SK-N-SH (cell line): Measurements from ENCODE around the gene CSPG4. TPM values are rescaled to one million over a fixed set of nuclear protein-coding genes. Genes with fewer than 3 reads are reported as not detected.

Experiments used
- CTCF ChIA-PET: fragments of 300-600, 350-600 bp; formaldehyde crosslinking; extraction: SDS; loops from one replicate; lab custom pipeline; 2021; lab: Yijun Ruan, JAX
- POLR2A ChIA-PET: fragments of 350-600 bp; sonication (Branson Sonifier 250); formaldehyde crosslinking; extraction: SDS; loops from one replicate; lab custom pipeline; 2020; ENCODE audit warnings: antibody characterized with exemption, inconsistent platforms; lab: Yijun Ruan, JAX
- DNase-seq: peaks from one replicate; pipeline ENCODE4 v3.0.0; 2012
- H2AFZ ChIP-seq: fragments of 200-600 bp; sonication (generic); 2 replicates; pipeline ENCODE4 v1.8.1; 2016; ENCODE audit warnings: antibody characterized with exemption, mild to moderate bottlenecking, low read depth
- H3F3A ChIP-seq: fragments of 200-600 bp; sonication (generic); replicated peaks from 2 replicates; pipeline ENCODE3; 2016; ENCODE audit warnings: antibody characterized with exemption, mild to moderate bottlenecking; ENCODE audit not compliant: insufficient read depth
- H3K27ac ChIP-seq, 2 experiments: fragments of 200-500 bp in 1 of 2; fragments of 200-600 bp in 1 of 2; sonication (Bioruptor generic) in 1 of 2; sonication (generic), shearing (Covaris generic) in 1 of 2; 2 replicates each; pipeline versions ENCODE4 v1.5.1 to v1.6.1; 2014 to 2016; ENCODE audit warnings: low read depth in 2 of 2, inconsistent platforms in 1 of 2, low read length in 1 of 2, mild to moderate bottlenecking in 1 of 2, mixed read lengths in 1 of 2
- H3K27me3 ChIP-seq: fragments of 200-600 bp; sonication (generic), shearing (Covaris generic); 2 replicates; pipeline ENCODE4 v1.6.1; 2016; ENCODE audit warnings: mixed run types; ENCODE audit not compliant: insufficient read depth
- H3K36me3 ChIP-seq, 2 experiments: fragments of 200-500 bp in 1 of 2; fragments of 200-600 bp in 1 of 2; sonication (Bioruptor generic) in 1 of 2; sonication (generic) in 1 of 2; replicated peaks in 1 of 2; 2 replicates each; pipeline versions ENCODE3 to v1.5.1; 2014 to 2016; ENCODE audit warnings: low read length in 1 of 2, mild to moderate bottlenecking in 1 of 2; ENCODE audit not compliant: insufficient read depth in 2 of 2, control insufficient read depth in 1 of 2
- H3K4me1 ChIP-seq, 2 experiments: fragments of 200-500 bp in 1 of 2; fragments of 200-600 bp in 1 of 2; sonication (Bioruptor generic) in 1 of 2; sonication (generic), shearing (Covaris generic) in 1 of 2; 2 replicates each; pipeline versions ENCODE4 v1.5.1 to v1.6.1; 2014 to 2016; ENCODE audit warnings: low read depth in 1 of 2, low read length in 1 of 2, mixed run types in 1 of 2; ENCODE audit not compliant: insufficient read depth in 2 of 2, control insufficient read depth in 1 of 2
- H3K4me2 ChIP-seq: fragments of 200-600 bp; sonication (generic), shearing (Covaris generic); 2 replicates; pipeline ENCODE4 v1.6.1; 2017; ENCODE audit warnings: mixed run types
- H3K4me3 ChIP-seq, 2 experiments: fragments of 200-500 bp in 1 of 2; fragments of 200-600 bp in 1 of 2; sonication (Bioruptor generic) in 1 of 2; sonication (generic), shearing (Covaris generic) in 1 of 2; 2 replicates each; pipeline versions ENCODE4 v1.5.1 to v1.8.1; 2014 to 2016; ENCODE audit warnings: low read depth in 2 of 2, inconsistent platforms in 1 of 2, low read length in 1 of 2, mild to moderate bottlenecking in 1 of 2, mixed read lengths in 1 of 2, moderate library complexity in 1 of 2
- H3K79me2 ChIP-seq: fragments of 200-600 bp; sonication (generic); 2 replicates; pipeline ENCODE4 v1.8.1; 2017; ENCODE audit warnings: mild to moderate bottlenecking; ENCODE audit not compliant: insufficient read depth
- H3K9ac ChIP-seq: fragments of 200-600 bp; sonication (generic); 2 replicates; pipeline ENCODE4 v1.6.1; 2017; ENCODE audit warnings: mixed run types
- H3K9me2 ChIP-seq: fragments of 200-600 bp; sonication (generic); 2 replicates; pipeline ENCODE4 v1.6.1; 2017; ENCODE audit warnings: mixed run types
- H3K9me3 ChIP-seq: fragments of 200-600 bp; sonication (generic); 2 replicates; pipeline ENCODE4 v1.6.1; 2017; ENCODE audit warnings: mixed run types, mild to moderate bottlenecking, moderate library complexity
- H4K20me1 ChIP-seq: fragments of 200-600 bp; sonication (generic); 2 replicates; pipeline ENCODE4 v1.6.1; 2017; ENCODE audit warnings: mild to moderate bottlenecking, mixed run types; ENCODE audit not compliant: insufficient read depth
- CTCF ChIP-seq: fragments of 200-600 bp; sonication (generic); IDR thresholded peaks from 2 replicates; pipeline ENCODE4 v1.6.1; 2017; ENCODE audit warnings: antibody characterized with exemption, mild to moderate bottlenecking, moderate library complexity
- ELF1 ChIP-seq: IDR thresholded peaks from 2 replicates; pipeline ENCODE4 v1.4.0; 2012
- EZH2phosphoT487 ChIP-seq: fragments of 200-600 bp; sonication (generic); IDR thresholded peaks from 2 replicates; pipeline ENCODE4 v1.6.1; 2017; ENCODE audit warnings: low read depth, mixed run types, mild to moderate bottlenecking, antibody characterized with exemption, moderate library complexity, borderline replicate concordance
- GABPA ChIP-seq: IDR thresholded peaks from 2 replicates; pipeline ENCODE4 v1.4.0; 2012; ENCODE audit warnings: low read depth, mild to moderate bottlenecking
- GATA2 ChIP-seq: sonication (generic); formaldehyde crosslinking; IDR thresholded peaks from 2 replicates; pipeline ENCODE4 v1.5.0; 2020; ENCODE audit warnings: mild to moderate bottlenecking, missing genetic modification reagents
- IRF3 ChIP-seq: fragments of 150-350 bp; IDR thresholded peaks from 2 replicates; pipeline ENCODE4 v1.6.1; 2016; ENCODE audit warnings: mild to moderate bottlenecking, low read depth, low read length
- JUND ChIP-seq: IDR thresholded peaks from 2 replicates; pipeline ENCODE4 v1.4.0; 2012
- NFIC ChIP-seq: IDR thresholded peaks from 2 replicates; pipeline ENCODE4 v1.4.0; 2012; ENCODE audit warnings: borderline replicate concordance
- NRF1 ChIP-seq: IDR thresholded peaks from 2 replicates; pipeline ENCODE4 v1.6.1; 2012; ENCODE audit warnings: low read depth, mild to moderate bottlenecking, low read length
- POLR2AphosphoS5 ChIP-seq: IDR thresholded peaks from 2 replicates; pipeline ENCODE4 v1.6.1; 2012; ENCODE audit warnings: low read depth, low read length
- RAD21 ChIP-seq: IDR thresholded peaks from 2 replicates; pipeline ENCODE4 v1.6.1; 2012; ENCODE audit warnings: mild to moderate bottlenecking, low read length
- REST ChIP-seq: IDR thresholded peaks from 2 replicates; pipeline ENCODE4 v1.6.1; 2012; ENCODE audit warnings: mild to moderate bottlenecking, low read depth, low read length, moderate library complexity
- SIN3A ChIP-seq: IDR thresholded peaks from 2 replicates; pipeline ENCODE4 v1.6.1; 2012; ENCODE audit warnings: low read depth, mild to moderate bottlenecking, low read length, moderate library complexity, borderline replicate concordance
- SMC3 ChIP-seq: IDR thresholded peaks from 2 replicates; pipeline ENCODE4 v1.6.1; 2012; ENCODE audit warnings: low read depth, low read length, improper control_type of control experiment
- TAF1 ChIP-seq: IDR thresholded peaks from 2 replicates; pipeline ENCODE4 v1.6.1; 2012; ENCODE audit warnings: low read depth, mild to moderate bottlenecking, low read length, moderate library complexity, borderline replicate concordance
- USF2 ChIP-seq: fragments of 150-350 bp; IDR thresholded peaks from 2 replicates; pipeline ENCODE4 v1.6.1; 2017; ENCODE audit warnings: antibody characterized with exemption, low read length, low read depth, borderline replicate concordance
- ZBTB33 ChIP-seq: IDR thresholded peaks from 2 replicates; pipeline ENCODE4 v1.4.0; 2012; ENCODE audit warnings: low read depth, borderline replicate concordance
- WGBS: methylation state at CpG from one replicate; pipeline ENCODE4 v1.1.6; 2017; ENCODE audit warnings: low lambda C conversion rate; 5-methylcytosine and 5-hydroxymethylcytosine counted together
- polyA plus RNA-seq, 3 experiments: library from polyadenylated mRNA; depleted of rRNA; stranded (reverse); fragments of >200 nt; gene quantifications; 2 replicates each; pipeline ENCODE4 v1.2.3, GENCODE V29; 2012
- TF ChIP-seq, protein P1 (sequence below): IDR thresholded peaks from 2 replicates; pipeline ENCODE4; 2012

The CSPG4 gene
- polyA plus RNA-seq, 1 of the 3 experiments (the other 2 are of a cell fraction): 0.35 TPM

GRCh38 chr15:75714195-75714594 is 1.5 kb upstream of the CSPG4 start:
- no peak overlapping the region for H3K9ac ChIP-seq
- CTCF ChIA-PET: interaction anchor here (1.3 to 1.5 kb wide), 4 partner anchors 11 to 88 kb away, joined by 4 to 6 read pairs (median 6); no protein-coding TSS in a partner anchor
- no peaks in the 10 kb centered on the region for H3K27me3 ChIP-seq
- no peak for DNase-seq
- no peaks in the 10 kb centered on the region for H3K9me3 ChIP-seq
- no peaks in the 10 kb centered on the region for H3K79me2 ChIP-seq
- peaks cover 18% of the 10 kb centered on the region for H3F3A ChIP-seq
- H4K20me1 ChIP-seq: no peaks in the 10 kb centered on the region
- H3K4me3 ChIP-seq: no peak overlapping the region
- no peaks in the 10 kb centered on the region for H3K36me3 ChIP-seq
- 92% methylated on average over 3 of the region's 3 CpGs for WGBS
- no peaks in the 10 kb centered on the region for H3K9me2 ChIP-seq
- H3K4me2 ChIP-seq: no peak overlapping the region
- H3K4me1 ChIP-seq: peaks cover 5 to 25% of the 10 kb centered on the region in 2 experiments; a peak in 2 of 4 replicates
- no peak overlapping the region for H3K27ac ChIP-seq
- POLR2A ChIA-PET: interaction anchor here (0.6 kb wide), 1 partner anchor 21 kb away, joined by 3 read pairs; no protein-coding TSS in a partner anchor
- no peak overlapping the region for H2AFZ ChIP-seq
- TF ChIP-seq EZH2phosphoT487 (no peak), NRF1 (no peak), IRF3 (no peak), GATA2 (CRISPR knock-in tag) (no peak), POLR2AphosphoS5 (no peak), SIN3A (no peak), NFIC (no peak), GABPA (no peak), CTCF (no peak), ZBTB33 (no peak), TAF1 (no peak), JUND (no peak), ELF1 (no peak), SMC3 (no peak), RAD21 (no peak), USF2 (no peak), REST (no peak)
- TF ChIP-seq, protein P1, sequence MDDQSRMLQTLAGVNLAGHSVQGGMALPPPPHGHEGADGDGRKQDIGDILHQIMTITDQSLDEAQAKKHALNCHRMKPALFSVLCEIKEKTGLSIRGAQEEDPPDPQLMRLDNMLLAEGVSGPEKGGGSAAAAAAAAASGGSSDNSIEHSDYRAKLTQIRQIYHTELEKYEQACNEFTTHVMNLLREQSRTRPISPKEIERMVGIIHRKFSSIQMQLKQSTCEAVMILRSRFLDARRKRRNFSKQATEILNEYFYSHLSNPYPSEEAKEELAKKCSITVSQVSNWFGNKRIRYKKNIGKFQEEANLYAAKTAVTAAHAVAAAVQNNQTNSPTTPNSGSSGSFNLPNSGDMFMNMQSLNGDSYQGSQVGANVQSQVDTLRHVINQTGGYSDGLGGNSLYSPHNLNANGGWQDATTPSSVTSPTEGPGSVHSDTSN: no peak
